Colonic mucosa (tissue), 4 donors: ENCODE results near the gene CISTR. TPM values are rescaled to one million over a fixed set of nuclear protein-coding genes. Genes with fewer than 3 reads are reported as not detected.
"Not testable (repeated sequence)": the region's sequence is repeated elsewhere in the genome, so short reads cannot be mapped to it uniquely, and the experiment has no call there.

Experiments used
- DNase-seq: peaks from one replicate; pipeline ENCODE4 v3.0.0-alpha.2; 2020
- H3K27ac ChIP-seq: fragments of 200-600 bp; one replicate; pipeline ENCODE4 v1.8.0; 2021
- H3K27me3 ChIP-seq: fragments of 200-600 bp; one replicate; pipeline ENCODE4 v1.8.0; 2021
- H3K36me3 ChIP-seq: fragments of 200-600 bp; one replicate; pipeline ENCODE4 v1.8.0; 2021
- H3K4me1 ChIP-seq: fragments of 200-600 bp; one replicate; pipeline ENCODE4 v1.8.0; 2021; ENCODE audit warnings: mild to moderate bottlenecking
- H3K4me3 ChIP-seq: fragments of 200-600 bp; one replicate; pipeline ENCODE4 v1.8.0; 2021
- H3K9ac ChIP-seq, 2 donors: one replicate each; pipeline ENCODE4 v1.7.0; 2013; ENCODE audit warnings: control low read depth in 2 of 2, low read depth in 2 of 2, low read length in 2 of 2
- H3K9me3 ChIP-seq: fragments of 200-600 bp; one replicate; pipeline ENCODE4 v1.8.0; 2021
- CTCF ChIP-seq: fragments of 200-600 bp; IDR thresholded peaks from one replicate; pipeline ENCODE4 v1.8.0; 2022; ENCODE audit warnings: antibody characterized with exemption, mild to moderate bottlenecking
- intact Hi-C: fragments of 100-400 bp; cut with DNase I; formaldehyde crosslinking; loops from one replicate; pipeline ENCODE4 v1.14.1; 2022
- total RNA-seq, 2 donors: library from RNA; stranded (reverse); fragmentation: NEBNext Ultra II Directional in 1 of 2; extraction: Animal tissue kit (Norgen Biotek cat#: 25700) in 1 of 2; gene quantifications; one replicate each; pipeline ENCODE4 v1.2.1, GENCODE V29; 2021
- donor health status: healthy.
- donor health status: DM: no; HTN: no; CAD: no.
- donor health status: DM: no; HTN: no; CAD: no.

Gene CISTR
- total RNA-seq, 2 donors from 2014 or later, result not detected

- Histone ChIP-seq H3K9me3 (no peaks in the 10 kb centered on the region), H3K9ac (no peak overlapping the region), H3K27ac (no peak overlapping the region), H3K4me1 (no peaks in the 10 kb centered on the region), H3K36me3 (no peaks in the 10 kb centered on the region), H3K4me3 (no peak overlapping the region), H3K27me3 (peaks cover 25% of the 10 kb centered on the region)
- intact Hi-C loops, result no loop called here
- TF ChIP-seq CTCF, result no peak
- DNase-seq, result no peak
These were observed 29.5 kb upstream of the CISTR start for GRCh38 chr12:53781228-53781801.

- intact Hi-C loops, result no loop called here
- Histone ChIP-seq H3K9me3 (no peaks in the 10 kb centered on the region), H3K36me3 (no peaks in the 10 kb centered on the region), H3K27ac (no peak overlapping the region), H3K9ac (no peak overlapping the region), H3K4me1 (no peaks in the 10 kb centered on the region), H3K4me3 (no peak overlapping the region), H3K27me3 (peaks cover 30% of the 10 kb centered on the region)
- DNase-seq, result no peak
- no peak for TF ChIP-seq CTCF
These were observed 28.5 kb upstream of the CISTR start for GRCh38 chr12:53780323-53780722.

- intact Hi-C loops, result loop anchor here (10.0 kb wide), 1 partner anchor 425 kb away; no protein-coding TSS in a partner anchor
- H3K27me3 ChIP-seq, result peaks cover 27% of the 10 kb centered on the region
- DNase-seq, H3K9ac ChIP-seq, H3K36me3 ChIP-seq, H3K4me3 ChIP-seq, H3K4me1 ChIP-seq, H3K9me3 ChIP-seq, H3K27ac ChIP-seq: not testable (repeated sequence)
These were observed 27.9 kb upstream of the CISTR start for GRCh38 chr12:53779679-53780078.

- Histone ChIP-seq H3K27ac (no peak overlapping the region), H3K9ac (no peak overlapping the region), H3K36me3 (no peaks in the 10 kb centered on the region), H3K9me3 (no peaks in the 10 kb centered on the region), H3K4me1 (no peaks in the 10 kb centered on the region), H3K27me3 (peaks cover 16% of the 10 kb centered on the region), H3K4me3 (no peak overlapping the region)
- TF ChIP-seq CTCF, result no peak
- intact Hi-C loops, result loop anchor here (10.0 kb wide), 1 partner anchor 427 kb away; no protein-coding TSS in a partner anchor
- no peak for DNase-seq
These were observed 26.3 kb upstream of the CISTR start for GRCh38 chr12:53777936-53778644.

GRCh38 chr12:53777412-53777811, 25.6 kb upstream of the CISTR start:
- H3K4me3 ChIP-seq, result no peak overlapping the region
- intact Hi-C loops, result loop anchor here (10.0 kb wide), 1 partner anchor 427 kb away; no protein-coding TSS in a partner anchor
- H3K9ac ChIP-seq, result no peak overlapping the region
- H3K9me3 ChIP-seq, result no peaks in the 10 kb centered on the region
- no peak for TF ChIP-seq CTCF
- no peak for DNase-seq
- H3K27ac ChIP-seq, result no peak overlapping the region
- H3K36me3 ChIP-seq, result no peaks in the 10 kb centered on the region
- peaks cover 16% of the 10 kb centered on the region for H3K27me3 ChIP-seq
- no peaks in the 10 kb centered on the region for H3K4me1 ChIP-seq

GRCh38 chr12:53776872-53777271, 25.1 kb upstream of the CISTR start:
- intact Hi-C loops, result loop anchor here (10.0 kb wide), 1 partner anchor 428 kb away; no protein-coding TSS in a partner anchor
- TF ChIP-seq CTCF, result no peak
- H3K27ac ChIP-seq, result no peak overlapping the region
- DNase-seq, result no peak
- H3K27me3 ChIP-seq, result peaks cover 16% of the 10 kb centered on the region
- H3K4me1 ChIP-seq, result no peaks in the 10 kb centered on the region
- H3K9me3 ChIP-seq, result no peaks in the 10 kb centered on the region
- no peaks in the 10 kb centered on the region for H3K36me3 ChIP-seq
- H3K4me3 ChIP-seq, result no peak overlapping the region
- no peak overlapping the region for H3K9ac ChIP-seq
